MM.1S (cell line): Measurements from ENCODE around the gene TMEM250.

Experiments used
- DNase-seq: peaks from one replicate; pipeline ENCODE4 v3.0.0-alpha.2; 2015
- H2AFZ ChIP-seq: fragments of 300-600 bp; sonication (generic); 2 replicates; pipeline ENCODE4 v1.6.0; 2016; ENCODE audit warnings: antibody characterized with exemption, low read length
- H3F3A ChIP-seq: fragments of 300-600 bp; sonication (generic); 2 replicates; pipeline ENCODE4 v1.6.1; 2016; ENCODE audit warnings: mild to moderate bottlenecking, antibody characterized with exemption, low read length, moderate library complexity, mixed read lengths; ENCODE audit not compliant: insufficient read depth
- H3K27ac ChIP-seq: fragments of 300-600 bp; sonication (generic); 2 replicates; pipeline ENCODE4 v1.5.1; 2016; ENCODE audit warnings: mild to moderate bottlenecking, low read length
- H3K27me3 ChIP-seq: fragments of 300-600 bp; sonication (generic); replicated peaks from 2 replicates; pipeline ENCODE4 v1.6.0; 2016; ENCODE audit warnings: low read length; ENCODE audit not compliant: insufficient read depth
- H3K36me3 ChIP-seq: fragments of 300-600 bp; sonication (generic); replicated peaks from 2 replicates; pipeline ENCODE4 v1.6.1; 2016; ENCODE audit warnings: mild to moderate bottlenecking, low read length, mixed read lengths; ENCODE audit not compliant: insufficient read depth
- H3K4me1 ChIP-seq: fragments of 300-600 bp; sonication (generic); 2 replicates; pipeline ENCODE4 v1.6.1; 2016; ENCODE audit warnings: low read length, mixed read lengths
- H3K4me2 ChIP-seq: fragments of 300-600 bp; sonication (generic); 2 replicates; pipeline ENCODE4 v1.6.0; 2016; ENCODE audit warnings: low read depth, low read length
- H3K4me3 ChIP-seq: fragments of 300-600 bp; sonication (generic); 2 replicates; pipeline ENCODE4 v1.5.1; 2016; ENCODE audit warnings: low read length, mixed read lengths
- H3K79me2 ChIP-seq: fragments of 300-600 bp; sonication (generic); 2 replicates; pipeline ENCODE4 v1.6.1; 2016; ENCODE audit warnings: mixed run types, low read length, mixed read lengths
- H3K9ac ChIP-seq: fragments of 300-600 bp; sonication (generic); 2 replicates; pipeline ENCODE4 v1.6.1; 2016; ENCODE audit warnings: low read length, mixed read lengths
- H3K9me2 ChIP-seq: fragments of 300-600 bp; sonication (generic); replicated peaks from 2 replicates; pipeline ENCODE4 v1.6.1; 2016; ENCODE audit warnings: mild to moderate bottlenecking, low read length, mixed read lengths; ENCODE audit not compliant: insufficient read depth
- H3K9me3 ChIP-seq: fragments of 300-600 bp; sonication (generic); replicated peaks from 2 replicates; pipeline ENCODE4 v1.6.1; 2016; ENCODE audit warnings: mild to moderate bottlenecking, low read length, mixed read lengths; ENCODE audit not compliant: insufficient read depth
- H4K20me1 ChIP-seq: fragments of 300-600 bp; sonication (generic); 2 replicates; pipeline ENCODE4 v1.6.1; 2016; ENCODE audit warnings: mild to moderate bottlenecking, low read length, moderate library complexity, mixed read lengths; ENCODE audit not compliant: insufficient read depth
- EZH2 ChIP-seq: fragments of 300-600 bp; sonication (generic); optimal IDR thresholded peaks from 2 replicates; pipeline ENCODE3; 2017; ENCODE audit warnings: low read depth, mild to moderate bottlenecking, antibody characterized with exemption, low read length, mixed read lengths
- EZH2phosphoT487 ChIP-seq: fragments of 300-600 bp; sonication (generic); IDR thresholded peaks from 2 replicates; pipeline ENCODE4 v1.6.1; 2018; ENCODE audit warnings: antibody characterized with exemption, low read length
- TF ChIP-seq, protein P1 (sequence below): fragments of 300-600 bp; sonication (generic); IDR thresholded peaks from 2 replicates; pipeline ENCODE4 v1.5.1; 2016; ENCODE audit warnings: antibody characterized with exemption, low read length, mixed read lengths

Gene TMEM250

GRCh38 chr9:136105398-136106135, 13.1 kb downstream of the TMEM250 start:
- DNase-seq, result no peak
- Histone ChIP-seq H3K4me1 (peaks cover 23% of the 10 kb centered on the region), H3F3A (peaks cover 4% of the 10 kb centered on the region; the same call in 1 of the 2 replicates), H3K4me2 (no peak overlapping the region), H3K9ac (no peak overlapping the region), H3K9me2 (no peaks in the 10 kb centered on the region), H3K79me2 (no peaks in the 10 kb centered on the region), H3K27me3 (peaks cover 40% of the 10 kb centered on the region), H4K20me1 (no peaks in the 10 kb centered on the region), H3K36me3 (no peaks in the 10 kb centered on the region), H3K27ac (no peak overlapping the region), H2AFZ (no peak overlapping the region), H3K9me3 (no peaks in the 10 kb centered on the region), H3K4me3 (no peak overlapping the region)
- TF ChIP-seq EZH2phosphoT487 (no peak), EZH2 (no peak)
- TF ChIP-seq, protein P1, sequence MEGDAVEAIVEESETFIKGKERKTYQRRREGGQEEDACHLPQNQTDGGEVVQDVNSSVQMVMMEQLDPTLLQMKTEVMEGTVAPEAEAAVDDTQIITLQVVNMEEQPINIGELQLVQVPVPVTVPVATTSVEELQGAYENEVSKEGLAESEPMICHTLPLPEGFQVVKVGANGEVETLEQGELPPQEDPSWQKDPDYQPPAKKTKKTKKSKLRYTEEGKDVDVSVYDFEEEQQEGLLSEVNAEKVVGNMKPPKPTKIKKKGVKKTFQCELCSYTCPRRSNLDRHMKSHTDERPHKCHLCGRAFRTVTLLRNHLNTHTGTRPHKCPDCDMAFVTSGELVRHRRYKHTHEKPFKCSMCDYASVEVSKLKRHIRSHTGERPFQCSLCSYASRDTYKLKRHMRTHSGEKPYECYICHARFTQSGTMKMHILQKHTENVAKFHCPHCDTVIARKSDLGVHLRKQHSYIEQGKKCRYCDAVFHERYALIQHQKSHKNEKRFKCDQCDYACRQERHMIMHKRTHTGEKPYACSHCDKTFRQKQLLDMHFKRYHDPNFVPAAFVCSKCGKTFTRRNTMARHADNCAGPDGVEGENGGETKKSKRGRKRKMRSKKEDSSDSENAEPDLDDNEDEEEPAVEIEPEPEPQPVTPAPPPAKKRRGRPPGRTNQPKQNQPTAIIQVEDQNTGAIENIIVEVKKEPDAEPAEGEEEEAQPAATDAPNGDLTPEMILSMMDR, result no peak

- Histone ChIP-seq H3K4me1 (peaks cover 16% of the 10 kb centered on the region), H2AFZ (no peak overlapping the region), H3K9ac (no peak overlapping the region), H3K79me2 (no peaks in the 10 kb centered on the region), H3K4me2 (peak overlapping the region; percentile 5; the same call in 1 of the 2 replicates), H3K4me3 (no peak overlapping the region), H3K27ac (no peak overlapping the region; the same call in 1 of the 2 replicates), H3K9me3 (no peaks in the 10 kb centered on the region), H4K20me1 (no peaks in the 10 kb centered on the region), H3K27me3 (peaks cover 47% of the 10 kb centered on the region), H3K9me2 (no peaks in the 10 kb centered on the region), H3K36me3 (no peaks in the 10 kb centered on the region), H3F3A (peaks cover 1% of the 10 kb centered on the region; the same call in 1 of the 2 replicates)
- TF ChIP-seq EZH2, result no peak
- TF ChIP-seq, protein P1, result no peak
- TF ChIP-seq EZH2phosphoT487, result no peak
- DNase-seq, result no peak
These were observed 13.8 kb downstream of the TMEM250 start for GRCh38 chr9:136104916-136105315.

- Histone ChIP-seq H3K9me2 (no peaks in the 10 kb centered on the region), H3K4me2 (peak overlapping the region; percentile 5; the same call in 1 of the 2 replicates), H4K20me1 (no peaks in the 10 kb centered on the region), H3K27me3 (peaks cover 49% of the 10 kb centered on the region), H3K79me2 (no peaks in the 10 kb centered on the region), H2AFZ (no peak overlapping the region), H3F3A (no peaks in the 10 kb centered on the region), H3K36me3 (no peaks in the 10 kb centered on the region), H3K9me3 (no peaks in the 10 kb centered on the region), H3K27ac (no peak overlapping the region; the same call in 1 of the 2 replicates), H3K4me3 (no peak overlapping the region), H3K4me1 (peaks cover 16% of the 10 kb centered on the region), H3K9ac (no peak overlapping the region)
- DNase-seq, result no peak
- TF ChIP-seq EZH2 (no peak), EZH2phosphoT487 (no peak)
- TF ChIP-seq, protein P1, result no peak
These were observed 14.2 kb downstream of the TMEM250 start for GRCh38 chr9:136104488-136104800.
